HEK293 (cell line): ENCODE data around the gene CD2AP.

Experiments used
- ELK4 ChIP-seq: IDR thresholded peaks from 2 replicates; pipeline ENCODE4 v1.6.1; 2011; ENCODE audit warnings: mild to moderate bottlenecking, low read depth, low read length, borderline replicate concordance
- KLF16 ChIP-seq: fragments of 450-650 bp; formaldehyde crosslinking; IDR thresholded peaks from 2 replicates; pipeline ENCODE4 v1.5.1; 2017; ENCODE audit warnings: missing biosample characterization, missing genetic modification characterization
- KLF7 ChIP-seq: fragments of 450-650 bp; formaldehyde crosslinking; IDR thresholded peaks from 2 replicates; pipeline ENCODE4 v1.5.1; 2016; ENCODE audit warnings: missing biosample characterization, missing genetic modification characterization, borderline replicate concordance
- OSR2 ChIP-seq: fragments of 450-650 bp; formaldehyde crosslinking; IDR thresholded peaks from 2 replicates; pipeline ENCODE4 v1.5.1; 2016; ENCODE audit warnings: missing biosample characterization, missing genetic modification characterization
- PRDM10 ChIP-seq: fragments of 450-650 bp; formaldehyde crosslinking; IDR thresholded peaks from 2 replicates; pipeline ENCODE4 v1.5.1; 2016; ENCODE audit warnings: missing biosample characterization, missing genetic modification characterization
- TCF7L2 ChIP-seq: IDR thresholded peaks from 2 replicates; pipeline ENCODE4 v1.6.1; 2011; ENCODE audit warnings: low read depth, mild to moderate bottlenecking, inconsistent platforms, low read length, moderate library complexity, borderline replicate concordance
- TRIM28 ChIP-seq: IDR thresholded peaks from 2 replicates; pipeline ENCODE4 v1.6.1; 2011; ENCODE audit warnings: low read length, control low read depth, borderline replicate concordance
- WT1 ChIP-seq: fragments of 450-650 bp; formaldehyde crosslinking; IDR thresholded peaks from 2 replicates; pipeline ENCODE4 v1.5.1; 2016; ENCODE audit warnings: missing biosample characterization, missing genetic modification characterization
- ZBTB44 ChIP-seq: fragments of 450-650 bp; IDR thresholded peaks from 2 replicates; pipeline ENCODE4 v1.5.1; 2018; ENCODE audit warnings: missing biosample characterization, mild to moderate bottlenecking, missing genetic modification characterization
- ZBTB6 ChIP-seq: fragments of 450-650 bp; formaldehyde crosslinking; IDR thresholded peaks from 2 replicates; pipeline ENCODE4 v1.5.1; 2017; ENCODE audit warnings: missing biosample characterization, missing genetic modification characterization
- ZEB2 ChIP-seq: fragments of 450-650 bp; formaldehyde crosslinking; IDR thresholded peaks from 2 replicates; pipeline ENCODE4 v1.5.1; 2016; ENCODE audit warnings: missing biosample characterization, missing genetic modification characterization
- ZFP3 ChIP-seq: fragments of 450-650 bp; formaldehyde crosslinking; IDR thresholded peaks from 2 replicates; pipeline ENCODE4 v1.5.1; 2016; ENCODE audit warnings: low read depth, missing biosample characterization, missing genetic modification characterization
- ZNF184 ChIP-seq: fragments of 450-650 bp; IDR thresholded peaks from 2 replicates; pipeline ENCODE4 v1.5.1; 2018; ENCODE audit warnings: missing biosample characterization, mild to moderate bottlenecking, missing genetic modification characterization
- ZNF2 ChIP-seq: fragments of 450-650 bp; formaldehyde crosslinking; IDR thresholded peaks from 2 replicates; pipeline ENCODE4 v1.5.1; 2016; ENCODE audit warnings: missing biosample characterization, missing genetic modification characterization
- ZNF202 ChIP-seq: fragments of 450-650 bp; formaldehyde crosslinking; IDR thresholded peaks from 2 replicates; pipeline ENCODE4 v1.5.1; 2016; ENCODE audit warnings: missing biosample characterization, missing genetic modification characterization, borderline replicate concordance
- ZNF239 ChIP-seq: fragments of 450-650 bp; formaldehyde crosslinking; IDR thresholded peaks from 2 replicates; pipeline ENCODE4 v1.5.1; 2016; ENCODE audit warnings: missing biosample characterization, missing genetic modification characterization
- ZNF24 ChIP-seq: fragments of 450-650 bp; formaldehyde crosslinking; IDR thresholded peaks from 2 replicates; pipeline ENCODE4 v1.5.1; 2016; ENCODE audit warnings: missing biosample characterization, missing genetic modification characterization
- ZNF362 ChIP-seq: fragments of 450-650 bp; formaldehyde crosslinking; IDR thresholded peaks from 2 replicates; pipeline ENCODE4 v1.5.1; 2016; ENCODE audit warnings: missing biosample characterization, missing genetic modification characterization
- ZNF366 ChIP-seq: fragments of 450-650 bp; formaldehyde crosslinking; conservative IDR thresholded peaks from 2 replicates; pipeline ENCODE4 v1.5.1; 2016; ENCODE audit warnings: missing biosample characterization, missing genetic modification characterization
- ZNF404 ChIP-seq: fragments of 450-650 bp; formaldehyde crosslinking; IDR thresholded peaks from 2 replicates; pipeline ENCODE4 v1.5.1; 2017; ENCODE audit warnings: missing biosample characterization, missing genetic modification characterization
- ZNF585B ChIP-seq: fragments of 450-650 bp; formaldehyde crosslinking; IDR thresholded peaks from 2 replicates; pipeline ENCODE4 v1.5.1; 2016; ENCODE audit warnings: missing biosample characterization, missing genetic modification characterization
- ZNF600 ChIP-seq: fragments of 450-650 bp; formaldehyde crosslinking; IDR thresholded peaks from 2 replicates; pipeline ENCODE4 v1.5.1; 2016; ENCODE audit warnings: missing biosample characterization, missing genetic modification characterization
- ZNF830 ChIP-seq: fragments of 450-650 bp; IDR thresholded peaks from 2 replicates; pipeline ENCODE4 v1.5.0; 2018; ENCODE audit warnings: missing biosample characterization, missing genetic modification characterization, low read depth, mild to moderate bottlenecking, moderate library complexity
- TF ChIP-seq, protein P1 (sequence below): fragments of 450-650 bp; formaldehyde crosslinking; IDR thresholded peaks from 2 replicates; pipeline ENCODE4 v1.5.1; 2016; ENCODE audit warnings: missing biosample characterization, missing genetic modification characterization, borderline replicate concordance
- TF ChIP-seq, protein P2 (sequence below): fragments of 450-650 bp; formaldehyde crosslinking; IDR thresholded peaks from 2 replicates; pipeline ENCODE4 v1.5.1; 2016; ENCODE audit warnings: missing biosample characterization, missing genetic modification characterization

CD2AP gene

DNA sequence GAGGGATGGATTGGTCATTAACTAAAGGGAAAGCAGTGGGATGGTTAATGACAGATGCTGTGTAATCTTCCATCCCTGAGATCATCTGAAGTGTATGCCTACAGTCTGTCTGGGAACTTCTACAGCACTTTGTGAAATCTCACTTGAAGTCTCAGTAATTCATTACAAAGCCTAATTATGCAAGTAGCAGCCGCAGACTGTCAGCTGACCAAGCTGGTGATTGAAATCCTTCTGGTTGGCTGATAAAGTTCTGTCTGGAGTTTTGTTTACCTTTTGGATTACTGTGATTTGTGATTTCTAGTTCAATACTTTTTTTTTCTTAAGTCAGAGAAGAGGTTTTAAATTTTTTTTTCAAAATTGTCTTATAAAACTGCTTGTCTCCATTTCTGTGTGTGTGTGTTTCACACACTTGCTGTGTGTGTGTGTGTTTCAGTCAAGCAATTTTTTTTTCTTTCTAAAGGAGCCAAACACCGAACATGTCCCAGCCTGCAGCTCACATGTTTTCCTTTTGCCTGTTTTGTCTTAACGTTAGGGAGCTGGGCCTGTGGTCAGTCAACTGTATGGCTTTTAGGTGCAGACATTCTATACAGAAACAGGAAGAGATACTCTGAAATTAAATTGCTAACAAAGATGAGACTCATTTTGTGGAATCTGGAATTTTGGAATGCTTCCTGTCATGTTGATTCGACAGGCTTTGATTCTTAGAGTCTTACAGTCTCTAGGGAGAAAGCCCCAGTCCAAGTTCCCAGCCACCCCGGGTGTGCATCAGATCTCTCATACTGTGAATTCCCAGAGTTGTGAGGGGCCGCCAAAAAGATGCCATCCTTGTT lies 192.3 kb downstream of the CD2AP start (continued):
- TF ChIP-seq KLF16 (no peak), ZNF600 (tag by site-specific recombination) (no peak), ELK4 (no peak), ZNF202 (tag by site-specific recombination) (no peak), PRDM10 (tag by site-specific recombination) (no peak), ZNF2 (tag by site-specific recombination) (0 out of 2 replicates have a peak, but pooled peaks have one; percentile 17), TRIM28 (peak; percentile 75), ZNF830 (tag by site-specific recombination) (no peak), ZNF362 (tag by site-specific recombination) (peak; percentile 97), ZNF184 (no peak), TCF7L2 (no peak; the same call in 1 of the 2 replicates), ZBTB44 (tag by site-specific recombination) (0 out of 2 replicates have a peak, but pooled peaks have one; percentile 5), ZNF24 (tag by site-specific recombination) (peak; percentile 56; the same call in 1 of the 2 replicates), ZBTB6 (no peak), ZNF366 (peak; percentile 35), ZEB2 (peak; percentile 67; the same call in 1 of the 2 replicates), ZNF239 (tag by site-specific recombination) (no peak), OSR2 (tag by site-specific recombination) (peak; percentile 86), WT1 (peak; percentile 37; the same call in 1 of the 2 replicates), ZNF404 (tag by site-specific recombination) (no peak), ZFP3 (tag by site-specific recombination) (no peak), KLF7 (tag by site-specific recombination) (no peak), ZNF585B (tag by site-specific recombination) (no peak)
- TF ChIP-seq, protein P1, sequence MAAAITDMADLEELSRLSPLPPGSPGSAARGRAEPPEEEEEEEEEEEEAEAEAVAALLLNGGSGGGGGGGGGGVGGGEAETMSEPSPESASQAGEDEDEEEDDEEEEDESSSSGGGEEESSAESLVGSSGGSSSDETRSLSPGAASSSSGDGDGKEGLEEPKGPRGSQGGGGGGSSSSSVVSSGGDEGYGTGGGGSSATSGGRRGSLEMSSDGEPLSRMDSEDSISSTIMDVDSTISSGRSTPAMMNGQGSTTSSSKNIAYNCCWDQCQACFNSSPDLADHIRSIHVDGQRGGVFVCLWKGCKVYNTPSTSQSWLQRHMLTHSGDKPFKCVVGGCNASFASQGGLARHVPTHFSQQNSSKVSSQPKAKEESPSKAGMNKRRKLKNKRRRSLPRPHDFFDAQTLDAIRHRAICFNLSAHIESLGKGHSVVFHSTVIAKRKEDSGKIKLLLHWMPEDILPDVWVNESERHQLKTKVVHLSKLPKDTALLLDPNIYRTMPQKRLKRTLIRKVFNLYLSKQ (tag by site-specific recombination), result no peak
- TF ChIP-seq, protein P2, sequence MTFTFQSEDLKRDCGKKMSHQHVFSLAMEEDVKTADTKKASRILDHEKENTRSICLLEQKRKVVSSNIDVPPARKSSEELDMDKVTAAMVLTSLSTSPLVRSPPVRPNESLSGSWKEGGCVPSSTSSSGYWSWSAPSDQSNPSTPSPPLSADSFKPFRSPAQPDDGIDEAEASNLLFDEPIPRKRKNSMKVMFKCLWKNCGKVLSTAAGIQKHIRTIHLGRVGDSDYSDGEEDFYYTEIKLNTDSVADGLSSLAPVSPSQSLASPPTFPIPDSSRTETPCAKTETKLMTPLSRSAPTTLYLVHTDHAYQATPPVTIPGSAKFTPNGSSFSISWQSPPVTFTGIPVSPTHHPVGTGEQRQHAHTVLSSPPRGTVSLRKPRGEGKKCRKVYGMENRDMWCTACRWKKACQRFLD, result no peak
